ENCODE results near the gene CDH13.

DNA sequence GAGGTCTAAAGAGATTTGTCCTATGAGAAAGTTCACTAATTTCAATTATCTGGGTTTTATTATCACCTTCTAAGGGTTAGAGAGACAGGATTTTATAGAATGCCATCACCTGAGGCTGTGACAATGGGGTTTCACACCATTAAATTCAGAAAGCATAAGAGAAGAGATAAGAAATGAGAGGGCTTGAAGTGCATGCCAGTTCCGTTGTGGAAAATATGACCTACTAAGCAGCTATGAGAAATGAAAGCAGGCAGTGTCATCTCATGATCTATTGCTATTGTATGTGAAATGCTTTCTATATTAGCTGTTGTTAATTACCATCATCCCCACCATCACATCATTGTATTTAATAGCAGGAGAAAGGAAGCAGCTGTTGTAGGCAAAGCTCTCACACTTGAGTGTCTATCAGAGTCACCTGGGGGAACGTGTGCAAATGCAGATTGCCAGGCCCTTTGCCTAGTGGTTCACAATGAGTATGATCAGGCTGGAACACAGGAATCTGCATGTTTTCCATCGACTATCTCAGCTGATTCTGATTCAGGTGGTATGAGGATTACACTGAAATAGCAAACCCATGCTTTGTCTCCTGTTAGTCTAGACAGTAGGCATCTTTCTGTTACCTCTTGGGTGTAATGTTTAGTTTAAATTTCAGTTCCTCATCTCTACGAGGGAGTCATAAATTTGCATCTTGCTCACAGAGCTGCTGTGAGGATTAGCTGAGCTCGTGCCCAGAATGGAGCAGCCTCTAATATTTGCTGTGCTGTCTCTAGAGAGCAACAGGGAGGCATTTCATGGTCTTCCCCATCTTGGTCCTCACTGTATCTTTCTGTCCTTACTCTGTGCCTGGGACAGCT, 256.4 kb downstream of the CDH13 start:
- TF ChIP-seq, protein P1, sequence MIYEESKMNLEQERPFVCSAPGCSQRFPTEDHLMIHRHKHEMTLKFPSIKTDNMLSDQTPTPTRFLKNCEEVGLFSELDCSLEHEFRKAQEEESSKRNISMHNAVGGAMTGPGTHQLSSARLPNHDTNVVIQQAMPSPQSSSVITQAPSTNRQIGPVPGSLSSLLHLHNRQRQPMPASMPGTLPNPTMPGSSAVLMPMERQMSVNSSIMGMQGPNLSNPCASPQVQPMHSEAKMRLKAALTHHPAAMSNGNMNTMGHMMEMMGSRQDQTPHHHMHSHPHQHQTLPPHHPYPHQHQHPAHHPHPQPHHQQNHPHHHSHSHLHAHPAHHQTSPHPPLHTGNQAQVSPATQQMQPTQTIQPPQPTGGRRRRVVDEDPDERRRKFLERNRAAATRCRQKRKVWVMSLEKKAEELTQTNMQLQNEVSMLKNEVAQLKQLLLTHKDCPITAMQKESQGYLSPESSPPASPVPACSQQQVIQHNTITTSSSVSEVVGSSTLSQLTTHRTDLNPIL (CRISPR knock-in tag; IDR thresholded peaks at IDR 0.05; ENCODE audit: low read depth): no peak
- no peak for TF ChIP-seq TCF4 (CRISPR knock-in tag; IDR thresholded peaks at IDR 0.05; ENCODE audit: borderline replicate concordance)
- no peak for TF ChIP-seq GLIS3 (CRISPR knock-in tag; IDR thresholded peaks at IDR 0.05)

All from SK-N-SH treated with all-trans-retinoic acid at 6 μM for 48 hours (cell line).